Endometrial microvascular endothelial cells (primary cell): Measurements from ENCODE around the gene RARA. TPM values are rescaled to one million over a fixed set of nuclear protein-coding genes. Genes with fewer than 3 reads are reported as not detected.
"Not testable (repeated sequence)": the region's sequence is repeated elsewhere in the genome, so short reads cannot be mapped to it uniquely, and the experiment has no call there.

Experiments used
- in situ Hi-C: cut with HindIII; loops from 2 replicates; pipeline ENCODE4 v1.10.0; 2017; ENCODE audit warnings: low sequenced_read_pairs, low pct_unique_long_range_greater_than_20kb; ENCODE audit errors: inconsistent ontology term
- total RNA-seq: library from RNA; depleted of rRNA; stranded (reverse); fragments of >200 nt; gene quantifications from one replicate; pipeline ENCODE4 v1.2.3, GENCODE V29; 2015; ENCODE audit errors: inconsistent ontology term

The RARA gene
- total RNA-seq, 1 donor from 2014 or later: 32.1 TPM

GRCh38 chr17:40378966-40379365, 70.0 kb downstream of the RARA start:
- in situ Hi-C loops: no loop called here

- in situ Hi-C loops: no loop called here
Measured at GRCh38 chr17:40382251-40382650, 73.3 kb downstream of the RARA start.

- in situ Hi-C loops: not testable (repeated sequence)
Measured at GRCh38 chr17:40386555-40386954, 77.6 kb downstream of the RARA start.

GRCh38 chr17:40399185-40399584, 90.2 kb downstream of the RARA start:
- in situ Hi-C loops: no loop called here

- in situ Hi-C loops: no loop called here
Measured at GRCh38 chr17:40402668-40403067, 93.7 kb downstream of the RARA start.

- in situ Hi-C loops: no loop called here
Measured at GRCh38 chr17:40404003-40404402, 95.0 kb downstream of the RARA start.

Other genes starting within 250 kb of the RARA start
- gene THRA, start 246.2 kb upstream of the RARA start, total RNA-seq: 17.8 TPM
- 2.2 TPM for gene NR1D1, start 208.6 kb upstream of the RARA start, total RNA-seq
- 78.9 TPM for gene MSL1, start 187.2 kb upstream of the RARA start, total RNA-seq
- 48.9 TPM for gene CASC3, start 168.6 kb upstream of the RARA start, total RNA-seq
- 2.6 TPM for gene RAPGEFL1, start 131.7 kb upstream of the RARA start, total RNA-seq
- gene WIPF2, start 89.9 kb upstream of the RARA start, total RNA-seq: 7.3 TPM
- 40.8 TPM for gene CDC6, start 21.3 kb upstream of the RARA start, total RNA-seq
- gene GJD3, start 55.6 kb downstream of the RARA start, total RNA-seq: not detected
- 113 TPM for gene TOP2A, start 108.7 kb downstream of the RARA start, total RNA-seq
- 66.7 TPM for gene IGFBP4, start 134.3 kb downstream of the RARA start, total RNA-seq
- not detected for gene TNS4, start 192.4 kb downstream of the RARA start, total RNA-seq